RWPE1 (cell line): ENCODE data around the gene MAPK9.

ENCODE experiments used
- CTCF ChIA-PET: fragments of 350-600 bp; sonication (Branson Sonifier 250); formaldehyde crosslinking; extraction: SDS; loops from one replicate; lab custom pipeline; 2021; lab: Yijun Ruan, JAX
- POLR2A ChIA-PET: fragments of 400-600 bp; formaldehyde crosslinking; extraction: SDS; loops from one replicate; lab custom pipeline; 2020; ENCODE audit warnings: antibody characterized with exemption; ENCODE audit not compliant: low non-redundant PET; lab: Yijun Ruan, JAX
- DNase-seq: peaks from one replicate; pipeline ENCODE4 v3.0.0; 2012; ENCODE audit warnings: low spot score
- H3K27ac ChIP-seq: fragments of 450-650 bp; 2 replicates; pipeline ENCODE4 v1.5.1; 2017
- TF ChIP-seq, protein P1 (sequence below): fragments of 450-650 bp; conservative IDR thresholded peaks from 2 replicates; pipeline ENCODE4 v1.5.1; 2017; ENCODE audit warnings: low read depth, mild to moderate bottlenecking

MAPK9 gene

GRCh38 chr5:180259260-180259611, 32.6 kb downstream of the MAPK9 start:
- ChIA-PET POLR2A (no interaction called here), CTCF (no interaction called here)
- TF ChIP-seq, protein P1, sequence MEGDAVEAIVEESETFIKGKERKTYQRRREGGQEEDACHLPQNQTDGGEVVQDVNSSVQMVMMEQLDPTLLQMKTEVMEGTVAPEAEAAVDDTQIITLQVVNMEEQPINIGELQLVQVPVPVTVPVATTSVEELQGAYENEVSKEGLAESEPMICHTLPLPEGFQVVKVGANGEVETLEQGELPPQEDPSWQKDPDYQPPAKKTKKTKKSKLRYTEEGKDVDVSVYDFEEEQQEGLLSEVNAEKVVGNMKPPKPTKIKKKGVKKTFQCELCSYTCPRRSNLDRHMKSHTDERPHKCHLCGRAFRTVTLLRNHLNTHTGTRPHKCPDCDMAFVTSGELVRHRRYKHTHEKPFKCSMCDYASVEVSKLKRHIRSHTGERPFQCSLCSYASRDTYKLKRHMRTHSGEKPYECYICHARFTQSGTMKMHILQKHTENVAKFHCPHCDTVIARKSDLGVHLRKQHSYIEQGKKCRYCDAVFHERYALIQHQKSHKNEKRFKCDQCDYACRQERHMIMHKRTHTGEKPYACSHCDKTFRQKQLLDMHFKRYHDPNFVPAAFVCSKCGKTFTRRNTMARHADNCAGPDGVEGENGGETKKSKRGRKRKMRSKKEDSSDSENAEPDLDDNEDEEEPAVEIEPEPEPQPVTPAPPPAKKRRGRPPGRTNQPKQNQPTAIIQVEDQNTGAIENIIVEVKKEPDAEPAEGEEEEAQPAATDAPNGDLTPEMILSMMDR: no peak
- DNase-seq: no peak
- H3K27ac ChIP-seq: no peak overlapping the region

GRCh38 chr5:180253036-180253824, 38.7 kb downstream of the MAPK9 start:
- ChIA-PET CTCF (no interaction called here), POLR2A (no interaction called here)
- H3K27ac ChIP-seq: no peak overlapping the region
- TF ChIP-seq, protein P1: no peak
- DNase-seq: no peak

DNA sequence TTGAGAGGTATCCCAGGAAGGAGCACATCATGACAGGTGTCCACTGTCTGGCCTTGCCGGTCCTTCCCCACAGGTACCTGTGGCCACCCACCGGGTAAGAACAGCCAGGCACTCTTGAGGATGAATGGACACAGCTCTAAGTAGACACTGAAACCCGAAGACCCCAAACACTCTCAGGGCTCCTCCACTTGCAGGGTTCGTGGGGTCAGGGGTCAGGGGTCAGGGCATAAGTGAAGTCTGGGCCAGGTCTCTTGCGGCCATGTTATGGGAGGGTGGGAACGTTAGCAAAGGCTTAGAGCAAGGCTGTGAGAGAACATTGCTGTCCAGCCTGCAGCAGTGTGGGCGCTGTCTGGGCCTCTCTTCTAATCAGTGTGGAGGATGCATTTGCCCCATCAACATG, 40.0 kb downstream of the MAPK9 start:
- DNase-seq: no peak
- TF ChIP-seq, protein P1: no peak
- CTCF ChIA-PET: interaction anchor here (0.6 kb wide), 1 partner anchor 19 kb away, joined by 3 read pairs; no protein-coding TSS in a partner anchor
- POLR2A ChIA-PET: no interaction called here
- no peak overlapping the region for H3K27ac ChIP-seq

- no peak for DNase-seq
- ChIA-PET CTCF (no interaction called here), POLR2A (no interaction called here)
- TF ChIP-seq, protein P1: no peak
- H3K27ac ChIP-seq: no peak overlapping the region
These were observed 40.7 kb downstream of the MAPK9 start for GRCh38 chr5:180251141-180251540.

DNA sequence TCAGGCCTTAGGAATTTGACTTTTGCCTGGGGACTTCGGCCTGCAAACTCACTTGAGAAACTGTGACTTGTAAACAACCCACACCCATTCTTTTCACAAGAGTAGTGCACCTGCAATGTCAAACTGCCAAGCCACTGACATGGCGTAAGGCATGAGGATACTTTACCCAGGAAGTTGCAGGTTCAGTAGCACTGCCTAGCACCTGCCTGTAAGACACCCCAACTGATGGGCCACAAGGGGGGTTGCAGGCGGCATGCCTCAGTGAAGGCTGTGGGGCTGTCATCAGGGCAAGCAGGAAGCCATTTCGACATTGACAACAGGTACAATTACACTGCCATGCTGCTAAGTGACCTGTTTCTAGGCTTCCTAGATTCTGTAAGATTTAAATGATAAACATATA, 41.6 kb downstream of the MAPK9 start:
- no peak overlapping the region for H3K27ac ChIP-seq
- ChIA-PET POLR2A (no interaction called here), CTCF (no interaction called here)
- TF ChIP-seq, protein P1: no peak
- no peak for DNase-seq

- no peak overlapping the region for H3K27ac ChIP-seq
- ChIA-PET CTCF (no interaction called here), POLR2A (no interaction called here)
- TF ChIP-seq, protein P1: no peak
- no peak for DNase-seq
These were observed 50.3 kb downstream of the MAPK9 start for GRCh38 chr5:180241600-180241999.
